ENCODE data around the gene ARPC5L.
"Not testable (repeated sequence)": the region's sequence is repeated elsewhere in the genome, so short reads cannot be mapped to it uniquely, and the experiment has no call there.

Gene ARPC5L

DNA sequence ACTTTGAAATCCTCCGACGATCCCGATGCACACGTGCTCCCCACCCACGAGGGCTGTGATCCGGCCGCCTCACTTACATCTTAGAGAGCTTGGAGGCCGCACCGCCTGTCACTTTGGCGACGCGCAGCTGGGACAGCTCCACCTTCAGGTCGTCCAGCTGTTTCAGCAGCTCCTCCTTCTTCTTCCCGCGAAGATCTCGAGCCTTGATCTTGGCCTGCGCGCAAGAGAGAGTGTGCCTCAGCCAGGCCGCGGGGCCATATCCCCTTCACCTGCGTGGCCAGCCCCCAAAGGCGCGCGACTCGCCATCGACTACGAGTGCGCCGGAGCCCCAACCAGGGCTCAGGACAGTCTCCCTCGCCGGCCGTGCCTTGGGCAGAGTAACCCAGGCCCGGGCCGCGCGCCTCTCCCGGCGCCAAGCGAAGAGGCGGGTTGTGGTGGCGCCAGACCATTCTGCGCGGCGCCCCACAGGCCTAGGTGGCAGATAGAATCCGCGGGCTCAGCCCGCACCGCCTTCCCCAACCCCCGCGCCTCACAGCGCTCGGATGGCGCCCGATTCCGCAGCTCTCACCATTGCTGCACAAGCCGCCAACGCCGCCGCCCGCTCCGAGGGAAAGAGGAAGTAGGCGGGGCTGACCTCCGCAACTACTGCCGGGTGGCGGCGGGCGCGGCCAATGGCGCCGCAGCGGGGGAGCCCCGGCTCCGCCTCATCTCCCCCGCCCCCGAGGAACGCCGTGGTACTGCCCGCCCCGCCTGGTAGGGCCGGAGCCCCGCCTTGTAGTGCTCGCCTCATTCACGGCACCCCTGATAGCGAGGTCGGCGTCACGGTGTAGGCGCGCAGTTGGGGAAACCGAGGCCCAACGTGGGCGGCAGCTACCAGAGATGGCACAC, at the start of gene ARPC5L, which contains the start of gene RPL35:
Gene ARPC5L (plus strand): TSS at position 789 of the 888 bp plus-strand sequence. CDS start 7,161 bp downstream, outside the sequence.
Gene RPL35 (minus strand): TSS at position 616 of the 888 bp plus-strand sequence. CDS start 45 bp downstream, at position 571.
- peak; percentile 92 for DNase-seq

DNA sequence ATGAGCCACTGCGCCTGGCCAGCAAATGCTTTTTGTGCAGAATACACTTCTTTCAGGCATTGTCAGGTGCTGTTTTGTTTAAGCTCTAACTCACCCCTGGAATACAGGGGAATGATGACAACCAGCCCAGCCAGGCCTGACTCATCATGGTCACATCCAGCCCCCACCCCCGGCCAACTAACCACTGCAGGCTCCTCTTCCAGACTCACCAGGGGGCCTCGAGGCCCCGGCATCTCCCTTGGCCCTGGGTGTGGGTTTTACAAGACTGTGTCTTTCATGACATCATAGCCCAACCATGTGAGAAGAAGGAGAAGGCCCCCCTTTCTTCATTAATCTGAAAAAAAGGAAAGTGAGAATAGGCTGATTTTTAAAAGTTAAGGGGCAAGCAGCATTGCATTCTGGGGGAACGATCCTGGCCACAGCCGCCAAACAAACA, 49.5 kb upstream of the ARPC5L start:
- peak; percentile 100 for DNase-seq

DNA sequence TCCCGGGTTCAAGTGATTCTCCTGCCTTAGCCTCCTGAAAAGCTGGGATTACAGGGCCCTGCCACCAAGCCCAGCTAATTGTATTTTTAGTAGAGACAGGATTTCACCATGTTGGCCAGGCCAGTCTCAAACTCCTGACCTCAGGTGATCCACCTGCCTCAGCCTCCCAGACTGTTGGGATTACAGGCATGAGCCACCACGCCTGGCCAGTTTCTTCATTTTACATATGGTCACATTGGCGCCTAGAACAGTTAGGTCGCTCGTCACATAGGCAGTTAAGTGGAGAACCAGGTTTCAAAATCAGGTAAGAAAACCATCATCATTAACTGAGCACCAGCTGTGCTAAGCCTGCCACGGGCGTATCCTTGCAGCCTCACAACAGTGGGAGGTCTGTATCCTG, 48.9 kb upstream of the ARPC5L start:
- DNase-seq: no peak

DNA sequence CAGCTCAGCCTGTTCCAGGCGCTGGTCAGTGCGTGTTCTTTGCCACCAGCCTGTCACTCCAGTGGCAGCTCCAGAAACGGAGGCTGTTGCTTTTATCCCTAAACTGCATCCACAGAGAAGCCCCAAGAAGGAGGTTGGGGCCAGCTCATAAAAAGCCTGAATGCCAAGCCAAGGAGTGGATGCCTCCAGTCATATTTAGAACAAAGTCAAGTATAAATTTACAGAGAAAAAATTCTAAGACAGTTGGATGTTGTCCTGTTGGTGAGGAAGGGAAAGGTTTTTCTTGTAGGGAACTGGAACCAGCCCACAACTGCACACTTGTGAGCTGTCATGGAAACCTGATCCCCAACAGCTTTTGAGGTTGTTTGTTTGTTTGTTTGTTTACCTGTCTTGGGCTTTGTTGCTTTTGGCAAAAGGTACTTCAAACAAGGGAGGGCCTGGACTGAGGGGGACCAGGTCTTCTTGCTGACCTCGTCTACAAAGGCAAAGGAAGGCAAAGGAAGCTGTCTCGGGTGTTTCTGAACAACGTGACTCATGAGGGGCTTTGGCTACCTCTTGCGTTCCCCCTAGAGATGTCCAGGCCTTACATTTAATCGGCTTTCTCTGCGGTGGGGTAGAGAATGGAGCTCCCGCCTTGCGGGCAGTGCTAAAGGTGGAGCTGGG, 48.3 kb upstream of the ARPC5L start:
- peak; percentile 37 for DNase-seq

DNA sequence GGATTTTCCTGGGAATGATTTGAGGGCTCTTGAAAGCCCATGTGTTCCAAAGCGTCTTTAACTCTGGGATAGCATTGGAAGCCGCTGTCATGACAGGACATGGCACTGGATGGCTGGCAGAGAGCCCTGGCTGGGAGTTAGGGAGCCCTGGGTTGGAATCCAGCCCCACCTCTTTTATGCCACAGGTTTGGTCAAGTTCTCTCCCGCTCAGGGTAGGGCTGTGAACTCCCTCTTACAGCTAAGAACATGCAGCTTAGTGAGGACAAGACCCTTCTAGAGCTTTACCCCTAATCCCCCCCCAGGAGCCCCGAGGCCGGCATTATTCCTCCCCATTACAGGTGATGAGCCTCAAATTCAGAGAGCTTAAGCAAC, 47.8 kb upstream of the ARPC5L start:
- DNase-seq: no peak

DNA sequence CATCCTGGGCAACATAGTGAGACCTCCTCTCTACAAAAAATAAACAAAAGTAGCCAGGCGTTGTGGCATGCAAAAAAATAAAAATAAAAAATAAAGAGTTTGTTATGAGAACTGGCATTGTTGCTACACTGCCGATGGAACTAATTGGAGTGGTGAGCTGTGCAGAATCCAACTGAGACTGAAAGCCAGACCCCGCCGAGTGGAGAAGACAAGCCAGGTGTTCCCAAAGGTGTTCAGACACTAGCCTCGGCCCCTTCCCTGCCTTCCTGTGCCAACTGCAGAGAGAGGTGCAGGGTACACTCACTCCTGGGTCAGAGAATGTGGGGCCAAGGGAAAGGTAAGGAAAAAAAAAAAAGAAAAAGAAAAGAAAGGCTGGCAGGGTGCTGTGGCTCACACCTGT, 46.3 kb upstream of the ARPC5L start:
- no peak for DNase-seq

DNA sequence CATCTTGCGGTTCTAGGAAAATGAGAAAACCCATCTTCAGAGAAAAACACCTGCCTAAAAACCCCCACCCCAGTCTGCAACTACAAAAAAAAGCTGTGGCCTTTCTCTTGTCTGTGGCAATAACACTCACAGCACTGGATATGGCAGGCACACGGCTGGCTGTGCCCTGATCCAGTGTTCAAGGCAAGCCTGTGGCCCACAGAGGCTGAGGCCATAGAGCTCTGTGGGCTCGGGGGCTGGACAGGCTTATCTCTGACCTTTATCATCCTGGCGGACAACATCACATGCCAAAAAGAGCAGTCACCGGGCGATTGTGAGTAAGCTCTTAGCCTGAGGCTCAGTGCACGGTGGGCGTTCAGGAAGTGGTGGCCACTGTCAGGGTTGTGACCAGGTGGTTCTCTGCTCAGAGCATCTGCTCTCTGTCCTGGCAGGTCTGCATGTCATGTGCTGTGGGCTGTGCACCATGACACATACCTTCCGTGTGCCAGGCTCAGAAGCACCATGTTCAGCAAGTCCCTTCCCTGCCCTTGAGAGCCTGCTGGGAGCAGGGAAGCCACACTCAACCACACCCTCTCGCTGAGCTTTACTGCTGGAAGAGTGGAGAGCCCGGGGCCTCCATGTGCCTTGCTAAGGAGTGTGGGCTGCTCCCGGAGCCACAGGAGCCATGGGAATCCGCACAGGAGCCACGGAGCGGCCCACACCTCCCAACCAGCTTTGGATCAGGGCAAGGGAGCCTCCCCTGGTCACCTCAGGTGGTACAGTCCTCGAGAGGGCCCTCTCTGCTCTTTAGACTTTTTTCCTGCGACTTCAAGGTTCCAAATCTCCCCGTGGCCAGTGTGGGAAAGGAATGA, 43.3 kb upstream of the ARPC5L start:
- no peak for DNase-seq

DNA sequence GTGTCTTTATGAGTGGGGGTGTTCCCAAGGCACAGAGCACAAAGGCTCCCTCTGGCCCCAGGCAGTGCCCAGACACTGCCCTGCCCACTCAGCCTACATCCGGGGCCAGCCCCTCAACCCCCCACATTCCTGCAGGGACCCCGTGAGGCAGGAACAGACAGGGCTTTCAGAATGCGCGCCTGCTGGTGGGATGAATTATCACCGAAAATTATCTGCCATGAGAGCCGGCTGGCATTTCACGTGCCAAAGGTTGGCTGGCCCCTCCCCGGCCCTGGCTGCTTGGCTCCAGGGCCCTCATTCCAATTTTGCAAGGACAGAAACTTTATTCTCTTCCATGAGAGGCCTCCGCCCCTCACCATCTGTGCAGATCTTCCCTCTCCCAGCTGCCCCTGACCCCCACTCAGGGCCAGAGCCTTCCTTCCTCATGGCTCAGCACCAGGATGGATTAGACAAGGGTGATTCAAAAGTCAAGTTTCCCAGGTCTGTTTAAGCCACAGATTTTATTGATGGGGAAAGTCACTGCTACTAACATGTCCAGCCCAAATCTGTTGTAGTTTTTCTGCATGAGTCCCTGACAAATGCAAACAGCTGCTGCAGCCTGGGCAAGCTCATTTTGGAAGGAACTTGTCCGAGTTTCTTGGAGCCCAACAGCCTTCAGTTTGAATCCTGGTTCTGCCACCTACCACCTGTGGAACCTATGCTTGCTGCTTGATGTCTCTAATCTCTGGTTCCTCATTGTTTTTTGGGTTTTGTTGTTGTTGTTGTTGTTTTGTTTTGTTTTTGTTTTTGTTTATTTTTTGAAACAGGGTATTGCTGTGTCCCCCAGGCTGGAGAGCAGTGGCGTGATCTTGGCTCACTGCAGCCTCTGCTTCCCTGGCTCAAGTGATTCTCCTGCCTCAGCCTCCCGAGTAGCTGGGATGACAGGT, 41.0 kb upstream of the ARPC5L start:
- no peak for DNase-seq

DNA sequence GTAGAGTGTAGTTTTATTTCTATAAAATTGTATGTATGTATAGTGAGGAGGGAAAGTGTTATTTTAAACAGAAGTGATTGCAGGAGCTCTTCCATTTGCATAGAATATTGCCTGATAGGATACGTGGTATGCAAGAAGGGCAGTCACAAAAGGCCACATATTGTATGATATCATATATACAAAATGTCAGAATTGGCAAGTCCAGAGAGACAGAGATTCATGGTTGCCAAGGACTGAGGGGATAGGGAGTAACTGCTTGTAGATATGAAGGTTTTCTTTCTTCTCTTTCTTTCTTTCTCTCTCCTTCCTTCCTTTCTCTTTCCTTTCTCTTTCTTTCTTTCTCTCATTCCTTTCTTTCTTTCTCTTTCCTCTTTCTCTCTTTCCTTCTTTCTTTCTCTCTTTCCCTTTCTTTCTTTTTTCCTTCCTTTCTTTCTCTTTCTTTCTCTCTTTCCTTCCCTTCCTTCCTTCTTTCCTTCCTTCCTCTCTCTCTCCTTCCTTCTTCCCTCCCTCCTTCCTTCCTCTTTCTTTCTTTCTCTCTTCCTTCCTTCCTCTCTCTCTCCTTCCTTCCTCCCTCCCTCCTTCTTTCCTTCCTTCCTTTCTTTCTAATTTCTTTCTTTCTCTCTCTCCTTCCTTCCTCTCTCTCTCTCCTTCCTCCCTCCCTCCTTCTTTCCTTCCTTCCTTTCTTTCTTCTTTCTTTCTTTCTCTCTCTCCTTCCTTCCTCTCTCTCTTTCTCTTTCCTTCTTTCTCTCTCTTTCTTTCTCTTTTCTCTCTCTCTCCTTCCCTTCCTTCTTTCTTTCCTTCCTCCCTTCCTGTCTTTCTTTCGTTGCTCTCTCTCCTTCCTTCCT, 33.2 kb upstream of the ARPC5L start:
- no peak for DNase-seq

DNA sequence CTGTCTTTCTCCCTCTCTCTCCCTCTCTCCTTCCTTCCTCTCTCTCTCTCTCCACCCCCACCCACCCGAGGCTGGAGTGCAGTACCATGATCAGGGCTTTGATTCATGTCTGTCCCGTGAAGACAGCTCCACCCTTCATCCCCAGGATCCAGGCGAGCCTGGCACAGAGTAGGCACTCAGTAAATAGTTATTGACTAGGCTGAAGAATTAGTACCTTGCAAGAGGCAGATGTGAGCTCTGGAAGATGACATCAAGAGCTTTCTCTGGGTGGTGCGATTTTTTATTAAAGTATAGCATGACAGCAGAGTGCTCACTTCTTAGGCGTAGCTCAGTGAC, 32.6 kb upstream of the ARPC5L start:
- no peak for DNase-seq

DNA sequence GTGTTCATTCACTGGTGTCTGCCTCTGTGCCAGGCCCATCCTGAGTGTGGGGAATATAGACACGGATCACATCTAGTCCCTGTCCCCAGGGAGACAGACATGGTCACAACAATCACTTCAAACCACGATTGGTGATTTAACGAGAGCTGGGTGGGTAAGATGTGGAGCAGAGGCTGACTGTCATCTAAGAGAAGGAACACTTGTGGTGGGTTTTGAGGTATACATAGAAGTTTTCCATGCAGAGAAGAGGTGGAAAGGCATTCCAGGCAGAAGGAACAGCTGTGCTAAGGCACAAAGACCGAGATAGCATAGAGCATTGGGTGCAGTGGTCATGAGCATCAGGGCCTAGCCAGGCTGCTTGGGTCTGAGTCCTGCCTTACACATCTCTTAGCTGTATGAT, 31.3 kb upstream of the ARPC5L start:
- DNase-seq: no peak

DNA sequence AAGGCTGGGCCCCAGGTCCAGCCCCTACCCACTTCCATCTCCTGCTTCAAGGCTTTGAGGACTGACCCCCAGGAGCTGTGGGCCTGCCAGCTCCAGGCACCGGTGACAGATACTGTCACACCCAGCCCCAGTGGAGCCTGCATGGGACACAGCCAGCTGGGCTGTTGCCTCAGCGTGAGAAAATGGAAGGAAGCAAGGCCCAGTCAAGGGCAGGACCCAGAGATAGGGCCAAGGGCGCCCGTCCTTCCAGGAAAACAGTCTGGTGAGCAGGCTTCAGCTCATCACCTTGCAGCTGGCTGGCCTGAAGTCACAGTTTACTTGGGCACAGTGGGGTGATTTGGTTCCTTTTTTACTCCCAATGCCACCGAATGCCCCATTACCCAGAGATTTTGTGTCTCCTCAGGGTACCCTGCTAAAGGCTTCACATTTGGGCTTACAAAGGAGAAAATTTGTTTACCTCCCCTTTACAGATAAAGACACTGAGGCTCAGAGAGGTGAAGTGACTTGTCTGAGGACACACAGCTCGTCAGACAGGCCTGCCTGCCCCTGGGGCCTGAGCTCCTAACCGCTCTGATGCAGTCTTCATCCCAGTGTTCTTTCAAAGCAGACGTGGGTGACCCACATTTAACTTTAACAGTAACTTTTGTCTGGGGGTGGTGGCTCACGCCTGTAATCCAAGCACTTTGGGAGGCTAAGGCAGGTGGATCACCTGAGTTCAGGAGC, 30.1 kb upstream of the ARPC5L start:
- DNase-seq: no peak

DNA sequence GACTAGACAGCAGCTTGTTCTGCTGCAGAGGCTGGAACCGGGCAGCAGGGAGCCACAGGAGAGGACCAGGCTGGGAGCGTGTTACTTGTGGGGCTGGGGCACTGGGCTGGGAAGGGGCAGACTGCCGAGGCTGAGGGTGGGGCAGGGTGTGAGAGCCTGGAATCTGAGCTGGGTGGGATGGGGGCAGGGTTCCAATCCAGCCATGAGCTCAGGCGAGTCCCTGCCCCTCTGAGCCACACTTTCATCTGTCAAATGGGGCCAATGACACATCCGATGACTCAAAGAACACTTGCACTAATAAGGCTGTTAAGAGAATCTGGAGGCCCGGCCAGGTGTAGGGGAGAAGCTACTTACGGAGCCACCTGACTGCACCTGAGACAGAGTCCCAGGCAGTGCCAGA, 27.3 kb upstream of the ARPC5L start:
- peak; percentile 61 for DNase-seq

DNA sequence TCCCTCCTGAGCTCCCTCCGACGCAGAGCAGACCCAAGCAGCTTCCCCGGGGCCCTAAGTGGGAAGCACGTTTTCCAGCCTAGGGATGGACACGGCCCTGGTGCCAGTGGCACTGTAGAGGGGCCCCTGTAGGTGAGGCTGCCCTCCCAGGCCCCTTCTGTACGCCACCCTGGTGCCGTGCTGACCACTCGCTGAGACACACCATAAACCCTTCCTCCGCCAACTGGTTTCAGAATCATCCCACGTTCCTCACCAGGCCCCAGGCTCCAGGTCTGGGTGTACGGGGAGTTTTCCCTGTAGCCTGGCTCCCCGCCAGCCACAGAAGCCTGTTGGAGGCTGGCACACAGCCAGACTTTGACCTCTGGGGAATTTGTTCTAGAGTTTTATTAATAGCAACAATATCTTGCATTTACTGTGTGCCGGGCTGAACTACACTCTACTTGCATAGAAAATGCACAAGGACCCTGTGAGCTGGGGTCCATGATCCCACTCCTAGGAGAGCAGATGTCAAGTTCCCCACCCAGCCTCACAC, 26.8 kb upstream of the ARPC5L start:
- peak; percentile 87 for DNase-seq

DNA sequence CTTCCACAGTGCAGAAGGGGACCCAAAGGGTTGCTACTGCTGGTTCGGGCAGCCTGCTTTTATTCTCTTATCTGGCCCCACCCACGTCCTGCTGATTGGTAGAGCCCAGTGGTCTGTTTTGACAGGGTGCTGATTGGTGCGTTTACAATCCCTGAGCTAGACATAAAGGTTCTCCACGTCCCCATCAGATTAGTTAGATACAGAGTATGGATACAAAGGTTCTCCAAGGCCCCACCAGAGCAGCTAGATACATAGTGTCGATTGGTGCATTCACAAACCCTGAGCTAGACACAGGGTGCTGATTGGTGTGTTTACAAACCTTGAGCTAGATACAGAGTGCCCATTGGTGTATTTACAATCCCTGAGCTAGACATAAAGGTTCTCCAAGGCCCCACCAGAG, 23.8 kb upstream of the ARPC5L start:
- DNase-seq: not testable (repeated sequence)

DNA sequence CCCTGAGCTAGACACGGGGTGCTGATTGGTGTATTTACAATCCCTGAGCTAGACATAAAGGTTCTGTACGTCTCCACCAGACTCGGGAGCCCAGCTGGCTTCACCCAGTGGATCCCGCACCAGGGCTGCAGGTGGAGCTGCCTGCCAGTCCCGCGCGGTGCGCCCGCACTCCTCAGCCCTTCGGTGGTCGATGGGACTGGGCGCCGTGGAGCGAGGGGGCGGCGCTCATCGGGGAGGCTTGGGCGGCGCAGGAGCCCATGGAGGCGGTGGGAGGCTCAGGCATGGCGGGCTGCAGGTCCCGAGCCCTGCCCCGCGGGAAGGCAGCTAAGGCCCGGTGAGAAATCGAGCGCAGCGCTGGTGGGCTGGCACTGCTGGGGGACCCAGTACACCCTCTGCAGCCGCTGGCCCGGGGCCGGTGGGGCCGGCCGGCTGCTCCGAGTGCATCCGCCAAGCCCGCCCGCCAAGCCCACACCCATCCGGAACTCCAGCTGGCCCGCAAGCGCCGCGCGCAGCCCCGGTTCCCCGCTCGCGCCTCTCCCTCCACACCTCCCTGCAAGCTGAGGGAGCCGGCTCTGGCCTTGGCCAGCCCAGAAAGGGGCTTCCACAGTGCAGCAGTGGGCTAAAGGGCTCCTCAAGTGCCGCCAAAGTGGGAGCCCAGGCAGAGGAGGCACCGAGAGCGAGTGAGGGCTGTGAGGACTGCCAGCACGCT, 23.2 kb upstream of the ARPC5L start:
- not testable (repeated sequence) for DNase-seq

DNA sequence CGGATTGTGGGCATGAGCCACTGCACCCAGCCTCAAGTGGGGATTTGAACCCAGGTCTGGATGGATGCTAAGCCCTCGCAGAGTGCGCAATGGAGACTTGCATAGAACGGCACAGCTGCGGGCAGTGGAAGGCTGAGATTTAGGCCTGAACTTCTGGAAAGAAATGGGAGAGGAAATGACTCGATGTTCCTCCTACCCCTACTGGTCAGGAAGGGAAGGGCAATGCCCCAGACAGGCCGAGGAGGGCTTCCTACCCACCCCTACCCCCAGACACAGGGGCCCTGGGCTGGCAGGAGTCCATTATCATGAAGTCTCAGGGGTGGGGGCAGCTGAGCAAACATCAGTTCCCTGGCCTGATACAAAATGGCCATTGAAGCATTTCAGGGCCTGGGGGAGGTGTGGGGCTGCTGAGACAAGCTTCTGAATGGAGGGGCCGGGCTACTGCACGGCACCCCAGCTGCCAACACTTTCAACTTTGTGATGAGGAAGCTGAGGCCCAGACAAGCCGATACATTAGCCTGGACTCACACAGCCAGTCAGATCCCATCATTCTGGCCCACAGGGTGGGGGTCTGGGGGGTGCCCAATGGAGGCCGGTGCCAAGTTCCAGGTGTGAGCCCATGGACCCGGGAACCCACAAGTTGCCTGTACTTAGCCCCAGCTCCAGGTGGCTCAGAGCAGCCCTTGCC, 22.2 kb upstream of the ARPC5L start:
- no peak for DNase-seq

DNA sequence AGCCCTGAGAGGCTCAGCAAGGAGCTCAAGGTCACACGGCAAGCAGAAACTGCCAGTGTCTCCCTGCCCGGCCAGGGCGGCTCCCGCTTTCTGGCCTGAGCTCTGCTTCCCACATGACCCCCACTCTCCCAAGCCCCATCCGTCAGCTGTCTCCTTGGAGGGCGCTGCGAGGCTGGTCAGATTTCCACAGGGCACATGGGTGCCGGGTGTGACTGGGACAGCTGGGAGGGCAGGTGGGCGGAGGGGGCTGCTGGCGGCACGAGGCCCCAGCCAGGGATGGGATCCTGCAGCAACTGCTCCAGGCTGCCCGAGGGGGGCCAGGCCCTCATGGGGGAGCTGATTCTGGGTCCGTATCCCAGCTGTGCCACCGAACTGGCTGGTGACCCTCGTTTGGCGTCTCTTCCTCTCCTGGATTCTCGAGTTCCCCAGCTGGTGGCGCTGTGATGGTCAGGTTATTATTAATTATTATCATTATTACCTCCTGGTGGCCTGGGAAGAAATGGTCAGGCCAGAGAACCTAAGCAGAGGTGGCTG, 21.6 kb upstream of the ARPC5L start:
- DNase-seq: no peak

Measured in fibroblast of upper back skin (primary cell).